GM21515 (cell line): ENCODE results near the gene PHGDH.

Experiments
- ATAC-seq: cut with Tn5 transposase; IDR thresholded peaks from one replicate; pipeline ENCODE4 v1.9.1; 2021; ENCODE audit not compliant: unreplicated experiment

Gene PHGDH

GRCh38 chr1:119731060-119731459, 19.3 kb downstream of the PHGDH start:
- ATAC-seq = no peak

GRCh38 chr1:119731741-119732430, 20.2 kb downstream of the PHGDH start:
- no peak for ATAC-seq

- no peak for ATAC-seq
These were observed 20.9 kb downstream of the PHGDH start for GRCh38 chr1:119732465-119733168.

- ATAC-seq = no peak
These were observed 22.0 kb downstream of the PHGDH start for GRCh38 chr1:119733754-119734153.

- ATAC-seq = no peak
These were observed 23.5 kb downstream of the PHGDH start for GRCh38 chr1:119735217-119735616.

GRCh38 chr1:119736649-119737039, 24.9 kb downstream of the PHGDH start:
- no peak for ATAC-seq

DNA sequence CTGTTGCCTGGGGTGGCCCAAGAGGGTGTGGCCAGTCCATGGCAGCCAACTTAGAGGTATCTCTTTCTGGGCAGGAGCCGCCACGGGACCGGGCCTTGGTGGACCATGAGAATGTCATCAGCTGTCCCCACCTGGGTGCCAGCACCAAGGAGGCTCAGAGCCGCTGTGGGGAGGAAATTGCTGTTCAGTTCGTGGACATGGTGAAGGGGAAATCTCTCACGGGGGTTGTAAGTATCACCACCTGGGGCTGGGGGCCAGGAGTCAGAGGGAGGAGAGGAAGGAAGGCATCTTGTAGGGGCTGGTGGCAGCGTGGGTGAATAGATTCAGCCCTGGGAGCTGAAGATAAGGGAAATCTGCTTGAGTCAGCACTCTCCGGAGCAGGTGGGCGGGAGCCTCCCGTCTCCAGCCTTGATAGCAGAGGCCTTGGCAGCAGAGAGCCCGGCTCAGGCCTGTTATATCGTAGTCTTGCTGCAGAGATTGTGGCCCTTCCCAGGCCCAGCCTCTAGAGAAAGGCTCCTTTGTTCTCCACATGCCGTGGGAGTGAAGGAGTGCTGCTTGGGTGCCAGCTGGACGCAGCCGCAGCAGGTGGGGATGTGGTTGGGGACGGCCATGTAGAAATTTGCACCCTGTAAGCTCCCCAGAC, 25.4 kb downstream of the PHGDH start:
- ATAC-seq = no peak

DNA sequence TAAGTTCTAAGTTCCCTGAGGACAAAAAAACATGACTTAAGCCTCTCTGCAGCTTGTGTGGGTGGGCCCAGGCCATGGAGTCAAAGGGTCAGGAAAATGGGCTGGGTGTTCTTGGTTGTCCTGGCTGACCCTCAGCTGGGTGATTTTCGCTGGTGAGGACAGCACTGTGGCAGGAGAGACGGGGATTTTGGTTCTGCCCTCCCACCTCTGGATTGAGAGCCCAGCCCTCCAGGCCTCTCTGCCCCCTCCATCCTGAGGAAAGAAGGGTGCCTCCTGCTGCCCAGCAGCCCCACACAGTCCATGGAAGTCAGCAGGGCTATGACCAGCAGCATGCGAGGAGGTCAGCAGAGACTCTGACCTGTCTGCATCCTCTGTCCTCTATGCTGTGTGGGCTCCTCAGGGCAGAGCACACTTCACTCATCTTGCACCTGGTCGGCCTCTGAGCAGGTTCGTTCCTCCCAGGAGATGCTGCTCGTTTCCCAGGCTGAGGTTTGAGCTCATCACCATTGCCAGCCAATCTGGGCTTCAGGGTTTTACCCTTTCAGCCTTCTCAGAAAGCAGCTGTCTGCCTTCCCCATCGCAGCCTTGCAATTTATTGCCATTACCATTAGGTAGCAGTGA, 26.5 kb downstream of the PHGDH start:
- no peak for ATAC-seq

GRCh38 chr1:119739150-119739549, 27.4 kb downstream of the PHGDH start:
- ATAC-seq = no peak

DNA sequence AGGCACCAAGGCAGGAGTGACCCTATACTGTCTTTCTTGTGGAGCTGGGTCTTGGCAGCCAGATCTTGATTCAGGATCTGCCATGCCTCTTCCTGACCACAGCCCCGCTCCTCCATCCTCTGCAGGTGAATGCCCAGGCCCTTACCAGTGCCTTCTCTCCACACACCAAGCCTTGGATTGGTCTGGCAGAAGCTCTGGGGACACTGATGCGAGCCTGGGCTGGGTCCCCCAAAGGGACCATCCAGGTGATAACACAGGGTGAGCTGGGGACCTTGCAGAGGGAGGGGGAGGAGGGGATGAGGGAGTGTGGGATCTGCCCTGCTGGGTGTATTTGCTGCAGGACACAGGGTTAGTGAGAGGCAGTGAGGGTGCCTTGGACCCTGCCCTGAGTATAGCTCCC, 28.5 kb downstream of the PHGDH start:
- no peak for ATAC-seq

DNA sequence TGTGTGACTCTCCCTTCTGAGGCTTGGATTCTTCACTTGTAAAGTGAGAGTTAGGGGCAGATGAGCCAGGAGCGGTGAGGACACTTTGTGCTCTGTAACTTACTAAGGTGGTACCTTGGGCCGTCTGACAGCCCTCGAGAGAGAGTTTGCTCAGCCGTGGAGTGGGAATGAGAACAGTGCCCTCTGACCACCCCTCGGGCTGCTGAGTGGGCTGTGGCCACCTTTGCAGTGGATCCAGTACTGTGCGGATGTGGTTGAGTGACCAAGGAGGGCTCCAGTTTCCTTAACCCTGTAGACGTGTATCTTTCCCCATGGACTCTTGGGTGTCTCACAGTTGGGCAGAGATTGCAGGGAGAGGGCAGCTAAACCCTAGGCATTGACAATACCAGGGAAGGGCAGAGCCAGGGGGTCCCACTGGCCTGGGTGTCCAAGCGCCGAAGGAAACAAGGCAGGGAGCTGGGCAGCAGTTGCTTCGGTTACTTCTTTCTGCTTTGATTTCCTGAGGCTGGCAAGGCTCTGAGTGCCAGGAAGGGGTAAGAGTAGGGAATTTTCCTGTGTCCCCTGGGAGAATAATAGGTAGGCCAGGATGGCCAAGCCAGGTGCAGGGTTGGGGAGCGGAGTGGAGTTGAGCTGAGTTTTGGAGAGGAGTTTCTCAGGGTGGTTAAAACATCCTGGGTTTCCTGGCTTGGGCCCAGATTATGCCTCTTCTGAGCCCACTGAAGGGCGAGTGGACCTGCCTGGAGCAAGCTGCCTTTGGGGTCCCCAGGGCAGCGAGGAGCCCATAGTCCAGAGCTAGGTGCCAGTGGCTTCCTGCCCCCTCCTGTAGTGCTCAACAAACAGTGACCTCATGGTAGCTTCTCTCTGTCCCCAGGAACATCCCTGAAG, 29.4 kb downstream of the PHGDH start:
- no peak for ATAC-seq

GRCh38 chr1:119742202-119742601, 30.5 kb downstream of the PHGDH start:
- ATAC-seq = no peak

GRCh38 chr1:119742677-119743076, 30.9 kb downstream of the PHGDH start:
- ATAC-seq = no peak

GRCh38 chr1:119743308-119743707, 31.6 kb downstream of the PHGDH start:
- no peak for ATAC-seq

DNA sequence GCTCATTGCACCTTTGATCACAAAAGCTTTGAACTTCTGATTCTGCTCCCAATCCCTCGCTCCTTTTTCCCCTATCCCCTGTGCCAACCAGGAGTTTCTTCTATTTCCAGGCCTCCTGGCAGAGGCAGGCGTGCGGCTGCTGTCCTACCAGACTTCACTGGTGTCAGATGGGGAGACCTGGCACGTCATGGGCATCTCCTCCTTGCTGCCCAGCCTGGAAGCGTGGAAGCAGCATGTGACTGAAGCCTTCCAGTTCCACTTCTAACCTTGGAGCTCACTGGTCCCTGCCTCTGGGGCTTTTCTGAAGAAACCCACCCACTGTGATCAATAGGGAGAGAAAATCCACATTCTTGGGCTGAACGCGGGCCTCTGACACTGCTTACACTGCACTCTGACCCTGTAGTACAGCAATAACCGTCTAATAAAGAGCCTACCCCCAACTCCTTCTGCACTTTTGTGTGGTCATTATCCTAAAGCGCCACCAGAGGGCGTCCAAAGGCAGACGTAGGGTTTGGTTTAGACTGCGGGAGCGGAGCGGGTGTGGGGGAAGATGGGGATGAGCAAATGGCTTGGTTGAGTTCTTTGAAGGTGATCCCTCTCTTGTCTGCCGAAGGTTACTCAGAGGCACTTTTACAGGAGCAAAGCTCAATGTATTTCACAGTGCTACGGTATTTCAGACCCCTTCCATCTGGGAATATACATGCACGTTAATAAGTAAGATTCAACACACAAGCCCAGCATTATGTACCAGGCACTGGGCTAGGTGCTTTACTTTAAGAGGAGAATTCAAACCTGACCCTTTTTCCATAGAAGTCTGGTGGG, 32.3 kb downstream of the PHGDH start:
- peak; percentile 58 for ATAC-seq

DNA sequence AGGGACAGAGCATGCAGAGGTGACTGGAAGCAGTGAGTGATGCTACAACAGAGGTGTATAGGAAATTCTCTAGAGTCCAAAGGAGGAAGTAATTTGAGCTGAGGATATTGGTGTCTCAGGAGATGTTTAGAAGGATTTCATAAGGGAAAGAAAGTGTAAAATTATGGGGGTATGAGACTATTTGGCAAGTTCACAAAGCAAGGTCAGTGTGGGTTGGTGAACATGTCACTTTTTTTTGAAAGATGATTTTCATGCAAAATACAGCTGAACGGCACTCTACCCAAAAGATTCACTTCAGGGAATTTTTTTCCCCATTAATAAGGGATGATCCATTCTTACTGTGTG, 32.8 kb downstream of the PHGDH start:
- no peak for ATAC-seq

GRCh38 chr1:119745034-119745433, 33.3 kb downstream of the PHGDH start:
- no peak for ATAC-seq

DNA sequence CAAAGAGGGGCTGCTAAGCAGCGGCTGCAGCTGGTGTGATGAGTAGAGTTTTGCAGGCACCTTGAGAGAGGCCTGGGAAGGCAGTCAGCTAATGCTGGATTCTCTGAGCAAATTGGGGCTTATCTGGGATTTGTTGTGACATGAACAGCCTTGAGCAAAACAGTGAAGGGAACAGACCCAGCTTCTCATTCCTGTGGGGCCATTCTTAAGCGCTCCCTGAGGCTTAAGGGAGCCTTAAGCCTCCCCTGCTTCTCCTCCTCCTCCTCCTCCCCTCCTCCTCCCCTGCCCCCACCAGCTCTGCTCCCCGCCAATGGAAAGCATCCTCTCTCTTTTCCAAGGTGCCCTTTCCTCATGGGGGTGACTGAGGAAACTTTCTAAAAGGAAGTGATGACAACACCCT, 35.7 kb downstream of the PHGDH start:
- no peak for ATAC-seq

- no peak for ATAC-seq
These were observed 36.3 kb downstream of the PHGDH start for GRCh38 chr1:119748040-119748439.

DNA sequence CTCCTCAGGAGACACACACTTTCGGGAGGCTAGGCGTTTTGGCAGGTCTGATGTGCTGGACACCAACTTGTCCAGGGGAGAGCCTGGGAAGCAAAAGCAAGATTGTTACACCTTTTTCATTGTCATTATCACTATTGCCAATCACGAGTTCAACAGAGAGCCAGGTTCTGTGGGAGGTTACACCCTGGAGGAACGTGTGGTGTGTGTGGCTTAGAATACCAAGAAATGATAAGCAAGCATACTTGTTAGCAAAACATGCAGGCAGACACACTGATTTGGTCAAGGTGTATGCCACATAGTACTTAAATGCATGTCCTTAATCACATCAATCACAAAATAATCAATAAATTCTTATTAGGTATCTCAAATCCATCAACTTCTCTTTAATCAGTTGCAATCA, 40.9 kb downstream of the PHGDH start:
- no peak for ATAC-seq
